Adrenal gland (tissue), 12 donors: ENCODE measurements around the gene ARF5. TPM values are rescaled to one million over a fixed set of nuclear protein-coding genes. Genes with fewer than 3 reads are reported as not detected.

Source experiments
- DNase-seq, 7 donors: peaks; one replicate each; pipeline ENCODE4 v3.0.0-alpha.2; 2019 to 2020
- H3K27ac ChIP-seq, 5 donors: fragments of 200-600 bp; sonication (generic) in 4 of 5; 1 replicate in 3 of 5; 2 replicates in 2 of 5; pipeline versions ENCODE4 v1.5.1 to v1.8.0; 2016 to 2020; ENCODE audit warnings: mild to moderate bottlenecking in 1 of 5
- H3K27me3 ChIP-seq: fragments of 200-600 bp; 2 replicates; pipeline ENCODE4 v1.8.0; 2021
- H3K36me3 ChIP-seq, 2 donors: fragments of 200-600 bp; replicated peaks in 1 of 2; 1 replicate in 1 of 2; 2 replicates in 1 of 2; pipeline versions ENCODE4 v1.5.1 to v1.8.0; 2018 to 2022
- H3K4me1 ChIP-seq, 2 donors: fragments of 200-600 bp; replicated peaks in 1 of 2; 1 replicate in 1 of 2; 2 replicates in 1 of 2; pipeline versions ENCODE4 v1.5.1 to v1.8.0; 2018 to 2021
- H3K4me3 ChIP-seq, 4 donors: fragments of 200-600 bp; sonication (generic) in 3 of 4; one replicate each; pipeline ENCODE4 v1.5.1; 2016 to 2018
- H3K9me3 ChIP-seq, 3 donors: fragments of 200-600 bp; sonication (generic) in 1 of 3; replicated peaks in 1 of 3; 1 replicate in 2 of 3; 2 replicates in 1 of 3; pipeline versions ENCODE4 v1.5.1 to v1.8.0; 2016 to 2021
- CTCF ChIP-seq, 6 experiments: fragments of 450-650 bp in 4 of 6; fragments of 200-600 bp in 2 of 6; sonication (generic) in 1 of 6; IDR thresholded peaks; 1 replicate in 5 of 6; 2 replicates in 1 of 6; pipeline versions ENCODE4 v1.5.1 to v1.8.0; 2016 to 2021; ENCODE audit warnings: antibody characterized with exemption in 6 of 6, mild to moderate bottlenecking in 2 of 6, moderate library complexity in 1 of 6
- POLR2A ChIP-seq, 2 donors: fragments of 450-650 bp; IDR thresholded peaks; one replicate each; pipeline ENCODE4 v1.6.1; 2017; ENCODE audit warnings: antibody characterized with exemption in 2 of 2, mild to moderate bottlenecking in 2 of 2, moderate library complexity in 1 of 2
- WGBS, 4 donors: extraction: QIAGEN DNeasy Blood & Tissue Kit in 2 of 4; methylation state at CpG; one replicate each; pipeline versions ENCODE4 v1.1.5 to v1.1.7; 2013 to 2017; 5-methylcytosine and 5-hydroxymethylcytosine counted together
- intact Hi-C, 2 donors: fragments of 100-400 bp; cut with DNase I; formaldehyde crosslinking; loops; one replicate each; pipeline versions ENCODE4 v1.14.1 to v1.15.0; 2022 to 2023
- polyA plus RNA-seq, 3 donors: library from polyadenylated mRNA; stranded (reverse); fragments of 200-250 nt in 2 of 3; fragments of 350-450 nt in 1 of 3; fragmentation: Illumina TruSeq in 1 of 3; extraction: RNeasy Lipid Tissue Mini Kit (QIAGEN cat#74804) in 1 of 3; gene quantifications; one replicate each; pipeline ENCODE4 v1.2.3, GENCODE V29; 2013 to 2014
- total RNA-seq, 9 donors: library from RNA; depleted of rRNA in 4 of 9; stranded (reverse); fragments of >200 nt in 4 of 9; fragments of 120-200 nt in 1 of 9; fragmentation: NEBNext Ultra II Directional in 1 of 9; extraction: Animal tissue kit (Norgen Biotek cat#: 25700) in 1 of 9; gene quantifications; one replicate each; pipeline versions ENCODE4 v1.1.0 to v1.2.4, GENCODE V29; 2013 to 2023
- donor health status: healthy with polysubstance abuse.
- donor health status: Bipolar disorder and iron deficiency.
- donor health status: DM: yes; HTN: yes; CAD: no.
- donor health status: DM: no; HTN: no; CAD: no.
- donor health status: DM: no; HTN: no; CAD: no.
- donor health status: DM: yes; HTN: yes; CAD: no.

ARF5 gene
- total and polyA plus RNA-seq, 12 donors: 88.7 to 259 (median 115) TPM

- peaks cover 0 to 21% of the 10 kb centered on the region in 2 donors for H3K36me3 ChIP-seq
- intact Hi-C loops: no loop called here
- DNase-seq: peak in 6 of 7 donors; percentile 32 to 75 (median 52)
Measured at GRCh38 chr7:127588697-127589482, 679 bp downstream of the ARF5 start.

GRCh38 chr7:127589896-127590295, 1.7 kb downstream of the ARF5 start:
- no peak overlapping the region for H3K27ac ChIP-seq
- no peak overlapping the region for H3K4me3 ChIP-seq
- WGBS, 4 donors: 41 to 77% (median 75%) methylated on average over 3 of the region's 3 CpGs
- H3K36me3 ChIP-seq: peaks cover 0 to 21% of the 10 kb centered on the region in 2 donors
- peak in 1 of 7 donors; percentile 20 for DNase-seq
- no peaks in the 10 kb centered on the region for H3K9me3 ChIP-seq
- H3K4me1 ChIP-seq: peaks cover 14 to 16% of the 10 kb centered on the region in 2 donors
- TF ChIP-seq CTCF (IDR thresholded peaks at IDR 0.05): no peak
- TF ChIP-seq POLR2A (IDR thresholded peaks at IDR 0.05): no peak
- H3K27me3 ChIP-seq: no peaks in the 10 kb centered on the region
- intact Hi-C loops: loop anchor here in 1 of 2 donors (10.0 kb wide), 1 partner anchor 55 kb away; no protein-coding TSS in a partner anchor

More at GRCh38 chr7:127588697-127589482, 679 bp downstream of the ARF5 start:
- TF ChIP-seq POLR2A (IDR thresholded peaks at IDR 0.05) (no peak), CTCF (IDR thresholded peaks at IDR 0.05) (peak in 4 of 6 experiments; percentile 5 to 33 (median 19))
- H3K27me3 ChIP-seq: no peaks in the 10 kb centered on the region
- peaks cover 24 to 26% of the 10 kb centered on the region in 2 donors for H3K4me1 ChIP-seq
- H3K27ac ChIP-seq: peak overlapping the region in 4 of 5 donors; percentile 63 to 90 (median 84)
- 3 to 10% (median 5%) methylated on average over 13 to 43 of the region's 43 CpGs for WGBS, 4 donors
- no peaks in the 10 kb centered on the region for H3K9me3 ChIP-seq
- H3K4me3 ChIP-seq: peak overlapping the region; percentile 71 to 97 (median 86)

GRCh38 chr7:127591189-127591588, 3.0 kb downstream of the ARF5 start:
- Histone ChIP-seq H3K4me3 (no peak overlapping the region), H3K27ac (no peak overlapping the region), H3K36me3 (peaks cover 0 to 21% of the 10 kb centered on the region in 2 donors), H3K4me1 (peaks cover 12 to 13% of the 10 kb centered on the region in 2 donors), H3K27me3 (no peaks in the 10 kb centered on the region), H3K9me3 (no peaks in the 10 kb centered on the region)
- DNase-seq: no peak
- TF ChIP-seq CTCF (IDR thresholded peaks at IDR 0.05) (no peak), POLR2A (IDR thresholded peaks at IDR 0.05) (no peak)
- intact Hi-C loops: loop anchor here in 1 of 2 donors (10.0 kb wide), 1 partner anchor 54 kb away; no protein-coding TSS in a partner anchor
- 91 to 100% (median 94%) methylated on average over 4 to 7 of the region's 7 CpGs for WGBS, 4 donors

- TF ChIP-seq CTCF (IDR thresholded peaks at IDR 0.05) (no peak), POLR2A (IDR thresholded peaks at IDR 0.05) (no peak)
- H3K4me1 ChIP-seq: peaks cover 12 to 13% of the 10 kb centered on the region in 2 donors
- intact Hi-C loops: loop anchor here in 1 of 2 donors (10.0 kb wide), 1 partner anchor 53 kb away; no protein-coding TSS in a partner anchor
- WGBS, 4 donors: 85 to 93% (median 88%) methylated on average over 6 of the region's 6 CpGs
- no peaks in the 10 kb centered on the region for H3K27me3 ChIP-seq
- H3K9me3 ChIP-seq: no peaks in the 10 kb centered on the region
- DNase-seq: no peak
- no peak overlapping the region for H3K27ac ChIP-seq
- H3K4me3 ChIP-seq: no peak overlapping the region
- peaks cover 0 to 21% of the 10 kb centered on the region in 2 donors for H3K36me3 ChIP-seq
Measured at GRCh38 chr7:127591591-127591990, 3.4 kb downstream of the ARF5 start.
